Upper lobe of left lung (tissue), 4 donors: ENCODE data around the gene GBP2.

ENCODE experiments used
- CTCF ChIP-seq, 6 experiments: fragments of 450-650 bp in 4 of 6; fragments of 200-600 bp in 2 of 6; sonication (generic) in 2 of 6; IDR thresholded peaks; one replicate each; pipeline ENCODE4 v1.5.1; 2016 to 2019; ENCODE audit warnings: antibody characterized with exemption in 6 of 6
- POLR2A ChIP-seq, 4 donors: fragments of 450-650 bp; IDR thresholded peaks; one replicate each; pipeline ENCODE4 v1.5.1; 2016 to 2017; ENCODE audit warnings: antibody characterized with exemption in 4 of 4, mild to moderate bottlenecking in 2 of 4
- POLR2AphosphoS5 ChIP-seq, 2 donors: sonication (generic); formaldehyde crosslinking; IDR thresholded peaks; one replicate each; pipeline ENCODE4 v1.5.1; 2017; ENCODE audit warnings: antibody characterized with exemption in 2 of 2

GRCh38 chr1:89174491-89174890, 48.6 kb upstream of the GBP2 start:
- TF ChIP-seq POLR2A (IDR thresholded peaks at IDR 0.05) (no peak), POLR2AphosphoS5 (IDR thresholded peaks at IDR 0.05) (no peak), CTCF (IDR thresholded peaks at IDR 0.05) (no peak)
